HepG2 (cell line): ENCODE data around the gene MEMO1. TPM values are rescaled to one million over a fixed set of nuclear protein-coding genes. Genes with fewer than 3 reads are reported as not detected.

Source experiments
- CHD2 ChIP-seq: IDR thresholded peaks from 2 replicates; pipeline ENCODE4 v1.6.1; 2011; ENCODE audit warnings: low read depth, low read length, improper control_type of control experiment
- ETV5 ChIP-seq: IDR thresholded peaks from 2 replicates; pipeline ENCODE4 v1.6.1; 2018; ENCODE audit warnings: missing biosample characterization, missing genetic modification reagents, inconsistent platforms, borderline replicate concordance
- RFXANK ChIP-seq: IDR thresholded peaks from 2 replicates; pipeline ENCODE4 v1.6.1; 2016
- RXRB ChIP-seq: IDR thresholded peaks from 2 replicates; pipeline ENCODE4 v1.6.1; 2016; ENCODE audit warnings: borderline replicate concordance, missing genetic modification reagents, missing compliant biosample characterization
- SOX6 ChIP-seq, 2 experiments: fragments of 450-650 bp in 1 of 2; sonication (generic) in 1 of 2; formaldehyde crosslinking in 1 of 2; IDR thresholded peaks; 2 replicates each; pipeline versions ENCODE4 v1.4.0 to v1.6.1; 2017 to 2020; ENCODE audit warnings: antibody characterized with exemption in 1 of 2, mild to moderate bottlenecking in 1 of 2, missing genetic modification reagents in 1 of 2
- TOE1 ChIP-seq: sonication (generic); formaldehyde crosslinking; IDR thresholded peaks from 2 replicates; pipeline ENCODE4 v1.4.0; 2020; ENCODE audit warnings: mild to moderate bottlenecking, missing genetic modification reagents
- ZFAT ChIP-seq: sonication (generic); formaldehyde crosslinking; conservative IDR thresholded peaks from 2 replicates; pipeline ENCODE4 v1.8.1; 2023; ENCODE audit warnings: missing genetic modification reagents, inconsistent platforms
- ZFP1 ChIP-seq: IDR thresholded peaks from 2 replicates; pipeline ENCODE4 v1.6.1; 2016
- polyA plus RNA-seq, 8 experiments: library from polyadenylated mRNA; depleted of rRNA in 3 of 8; stranded (reverse) in 7 of 8; unstranded in 1 of 8; fragments of >200 nt; fragmentation: Illumina TruSeq in 4 of 8; extraction: Trizol in 4 of 8; gene quantifications; 2 replicates each; pipeline versions ENCODE4 v1.2.1 to v1.2.3, GENCODE V29; 2011 to 2016; ENCODE audit warnings: low read depth in 4 of 8, missing spikeins in 1 of 8, mixed read lengths in 1 of 8; ENCODE audit not compliant: insufficient read depth in 1 of 8
- total RNA-seq, 5 experiments: library from RNA; depleted of rRNA; stranded (reverse); fragments of >200 nt; fragmentation: Illumina TruSeq; extraction: Trizol; gene quantifications; 2 replicates each; pipeline ENCODE4 v1.2.3, GENCODE V29; 2016; ENCODE audit warnings: low read depth in 1 of 5
- TF ChIP-seq, protein P1 (sequence below), 2 experiments: sonication (generic) in 1 of 2; formaldehyde crosslinking in 1 of 2; IDR thresholded peaks; 2 replicates each; pipeline versions ENCODE4 v1.4.0 to v1.6.1; 2016 to 2020; ENCODE audit warnings: borderline replicate concordance in 1 of 2, low read depth in 1 of 2, mild to moderate bottlenecking in 1 of 2, missing genetic modification reagents in 1 of 2
- TF ChIP-seq, protein P2 (sequence below): IDR thresholded peaks from 2 replicates; pipeline ENCODE4 v1.6.1; 2012; ENCODE audit warnings: low read depth, low read length, improper control_type of control experiment
- TF ChIP-seq, protein P3 (sequence below): sonication (generic); formaldehyde crosslinking; IDR thresholded peaks from 2 replicates; pipeline ENCODE4 v1.4.0; 2020; ENCODE audit warnings: missing genetic modification reagents
- TF ChIP-seq, protein P4 (sequence below): sonication (generic); formaldehyde crosslinking; IDR thresholded peaks from 2 replicates; pipeline ENCODE4 v1.8.0; 2022; ENCODE audit warnings: mild to moderate bottlenecking, missing genetic modification reagents, moderate library complexity

The MEMO1 gene
- total and polyA plus RNA-seq, 2 of the 13 experiments (the other 11 are each of a cell fraction or from before 2014, with no cell fraction given): 69.8 to 81.6 TPM

DNA sequence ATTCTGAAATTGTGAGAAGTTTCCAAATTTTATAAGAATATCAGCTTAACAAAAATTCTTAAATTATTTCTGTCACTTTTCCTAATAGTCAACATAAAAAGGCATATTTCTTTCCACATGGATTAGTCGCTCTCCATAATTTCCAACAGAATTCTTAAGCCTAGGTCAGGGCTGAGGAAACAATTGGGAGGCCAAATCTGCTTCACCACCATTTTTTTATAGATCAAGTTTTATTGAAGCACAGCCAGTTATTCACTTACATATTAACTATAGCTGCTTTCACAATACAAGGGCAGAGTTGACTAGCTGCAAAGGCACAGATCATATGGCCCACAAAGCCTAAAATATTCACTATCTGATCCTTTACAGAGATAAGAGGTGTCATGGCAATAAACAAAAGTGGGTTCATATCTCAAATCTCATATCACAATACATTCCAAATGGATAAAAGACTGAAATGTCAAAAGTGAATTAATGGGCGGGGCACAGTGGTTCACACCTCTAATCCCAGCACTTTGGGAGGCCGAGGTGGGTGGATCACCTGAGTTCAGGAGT is 18.7 kb downstream of the MEMO1 start (continued):
- TF ChIP-seq, protein P1, sequence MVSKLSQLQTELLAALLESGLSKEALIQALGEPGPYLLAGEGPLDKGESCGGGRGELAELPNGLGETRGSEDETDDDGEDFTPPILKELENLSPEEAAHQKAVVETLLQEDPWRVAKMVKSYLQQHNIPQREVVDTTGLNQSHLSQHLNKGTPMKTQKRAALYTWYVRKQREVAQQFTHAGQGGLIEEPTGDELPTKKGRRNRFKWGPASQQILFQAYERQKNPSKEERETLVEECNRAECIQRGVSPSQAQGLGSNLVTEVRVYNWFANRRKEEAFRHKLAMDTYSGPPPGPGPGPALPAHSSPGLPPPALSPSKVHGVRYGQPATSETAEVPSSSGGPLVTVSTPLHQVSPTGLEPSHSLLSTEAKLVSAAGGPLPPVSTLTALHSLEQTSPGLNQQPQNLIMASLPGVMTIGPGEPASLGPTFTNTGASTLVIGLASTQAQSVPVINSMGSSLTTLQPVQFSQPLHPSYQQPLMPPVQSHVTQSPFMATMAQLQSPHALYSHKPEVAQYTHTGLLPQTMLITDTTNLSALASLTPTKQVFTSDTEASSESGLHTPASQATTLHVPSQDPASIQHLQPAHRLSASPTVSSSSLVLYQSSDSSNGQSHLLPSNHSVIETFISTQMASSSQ (IDR thresholded peaks at IDR 0.05; ENCODE audit: low read depth): 0 out of 2 replicates have a peak, but pooled peaks have one; percentile 16
- TF ChIP-seq, protein P1 (CRISPR knock-in tag; IDR thresholded peaks at IDR 0.05; ENCODE audit: borderline replicate concordance): no peak
- TF ChIP-seq RFXANK (CRISPR knock-in tag): no peak
- TF ChIP-seq TOE1 (CRISPR knock-in tag): no peak
- TF ChIP-seq, protein P2, sequence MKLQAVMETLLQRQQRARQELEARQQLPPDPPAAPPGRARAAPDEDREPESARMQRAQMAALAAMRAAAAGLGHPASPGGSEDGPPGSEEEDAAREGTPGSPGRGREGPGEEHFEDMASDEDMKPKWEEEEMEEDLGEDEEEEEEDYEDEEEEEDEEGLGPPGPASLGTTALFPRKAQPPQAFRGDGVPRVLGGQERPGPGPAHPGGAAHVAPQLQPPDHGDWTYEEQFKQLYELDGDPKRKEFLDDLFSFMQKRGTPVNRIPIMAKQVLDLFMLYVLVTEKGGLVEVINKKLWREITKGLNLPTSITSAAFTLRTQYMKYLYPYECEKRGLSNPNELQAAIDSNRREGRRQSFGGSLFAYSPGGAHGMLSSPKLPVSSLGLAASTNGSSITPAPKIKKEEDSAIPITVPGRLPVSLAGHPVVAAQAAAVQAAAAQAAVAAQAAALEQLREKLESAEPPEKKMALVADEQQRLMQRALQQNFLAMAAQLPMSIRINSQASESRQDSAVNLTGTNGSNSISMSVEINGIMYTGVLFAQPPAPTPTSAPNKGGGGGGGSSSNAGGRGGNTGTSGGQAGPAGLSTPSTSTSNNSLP: peak; percentile 79
- no peak for TF ChIP-seq SOX6 (IDR thresholded peaks at IDR 0.05)
- TF ChIP-seq SOX6 (CRISPR knock-in tag; IDR thresholded peaks at IDR 0.05): peak; percentile 49
- TF ChIP-seq ZFAT (CRISPR knock-in tag): no peak
- 0 out of 2 replicates have a peak, but pooled peaks have one; percentile 19 for TF ChIP-seq RXRB
- TF ChIP-seq CHD2: no peak
- TF ChIP-seq, protein P3, sequence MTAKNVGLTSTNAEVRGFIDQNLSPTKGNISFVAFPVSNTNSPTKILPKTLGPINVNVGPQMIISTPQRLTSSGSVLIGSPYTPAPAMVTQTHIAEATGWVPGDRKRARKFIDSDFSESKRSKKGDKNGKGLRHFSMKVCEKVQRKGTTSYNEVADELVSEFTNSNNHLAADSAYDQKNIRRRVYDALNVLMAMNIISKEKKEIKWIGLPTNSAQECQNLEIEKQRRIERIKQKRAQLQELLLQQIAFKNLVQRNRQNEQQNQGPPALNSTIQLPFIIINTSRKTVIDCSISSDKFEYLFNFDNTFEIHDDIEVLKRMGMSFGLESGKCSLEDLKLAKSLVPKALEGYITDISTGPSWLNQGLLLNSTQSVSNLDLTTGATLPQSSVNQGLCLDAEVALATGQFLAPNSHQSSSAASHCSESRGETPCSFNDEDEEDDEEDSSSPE (CRISPR knock-in tag): no peak
- no peak for TF ChIP-seq ZFP1
- TF ChIP-seq, protein P4, sequence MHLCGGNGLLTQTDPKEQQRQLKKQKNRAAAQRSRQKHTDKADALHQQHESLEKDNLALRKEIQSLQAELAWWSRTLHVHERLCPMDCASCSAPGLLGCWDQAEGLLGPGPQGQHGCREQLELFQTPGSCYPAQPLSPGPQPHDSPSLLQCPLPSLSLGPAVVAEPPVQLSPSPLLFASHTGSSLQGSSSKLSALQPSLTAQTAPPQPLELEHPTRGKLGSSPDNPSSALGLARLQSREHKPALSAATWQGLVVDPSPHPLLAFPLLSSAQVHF: no peak
- TF ChIP-seq ETV5: no peak
